Head of caudate nucleus (tissue), 42 donors: ENCODE results near the gene TMEM98.
"Not testable (repeated sequence)": the region's sequence is repeated elsewhere in the genome, so short reads cannot be mapped to it uniquely, and the experiment has no call there.

ENCODE experiments used
- DNase-seq, 42 donors: peaks; one replicate each; pipeline versions ENCODE4 v3.0.0 to v3.0.0-alpha.2; 2020 to 2021; ENCODE audit warnings: mixed read lengths in 7 of 42
- intact Hi-C: fragments of 100-400 bp; cut with DNase I; formaldehyde crosslinking; loops from one replicate; pipeline ENCODE4 v1.15.0; 2022

Gene TMEM98, protein sequence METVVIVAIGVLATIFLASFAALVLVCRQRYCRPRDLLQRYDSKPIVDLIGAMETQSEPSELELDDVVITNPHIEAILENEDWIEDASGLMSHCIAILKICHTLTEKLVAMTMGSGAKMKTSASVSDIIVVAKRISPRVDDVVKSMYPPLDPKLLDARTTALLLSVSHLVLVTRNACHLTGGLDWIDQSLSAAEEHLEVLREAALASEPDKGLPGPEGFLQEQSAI

GRCh38 chr17:32927724-32928585, at the start of gene TMEM98:
Gene TMEM98 (plus strand): TSS chr17:32928153. CDS start chr17:32931529, 3,376 bp downstream.
- intact Hi-C loops: no loop called here
- DNase-seq: peak; percentile 29 to 89 (median 76)

GRCh38 chr17:32878211-32878610, 49.7 kb upstream of the TMEM98 start:
- intact Hi-C loops: no loop called here
- DNase-seq: no peak

DNA sequence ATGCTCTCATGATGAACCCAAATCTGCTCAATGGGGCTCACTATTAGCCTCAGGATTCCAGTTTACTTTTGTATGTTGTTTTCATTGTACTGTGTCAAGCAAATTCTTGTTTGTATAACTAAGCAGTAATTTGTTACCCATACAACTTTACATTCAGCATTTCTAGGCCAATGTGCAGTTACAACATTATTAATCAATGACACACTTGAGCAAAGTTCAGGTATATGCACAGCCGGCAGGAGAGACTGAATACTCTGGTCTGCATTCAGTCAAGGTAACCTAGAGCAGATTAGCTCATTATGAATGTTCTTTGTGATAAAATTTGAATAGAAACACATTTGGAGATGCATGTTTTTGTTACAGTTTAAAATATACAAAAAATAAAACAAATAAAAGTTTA, 48.8 kb upstream of the TMEM98 start:
- DNase-seq: no peak
- intact Hi-C loops: no loop called here

GRCh38 chr17:32880671-32881453, 47.1 kb upstream of the TMEM98 start:
- intact Hi-C loops: no loop called here
- no peak for DNase-seq

DNA sequence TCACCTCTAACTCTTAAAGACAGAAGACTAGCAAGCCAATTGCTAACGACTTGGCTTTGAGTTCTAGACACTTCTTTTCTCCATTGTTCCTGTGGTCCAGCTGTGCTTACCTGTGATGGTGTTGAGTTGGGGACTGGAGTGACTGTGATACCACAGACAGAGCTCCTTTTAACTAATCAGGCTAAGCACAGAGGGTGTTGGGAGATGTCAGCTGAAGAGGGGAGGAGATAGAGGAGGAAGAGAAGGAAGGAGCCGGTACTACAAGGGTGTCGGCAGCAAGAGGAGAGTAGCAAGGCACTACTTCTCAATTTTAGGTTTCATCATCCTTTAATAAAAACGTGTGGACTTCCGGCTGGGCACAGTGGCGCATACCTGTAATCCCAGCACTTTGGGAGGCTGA, 45.9 kb upstream of the TMEM98 start:
- no peak for DNase-seq
- intact Hi-C loops: no loop called here

- intact Hi-C loops: no loop called here
Observed at GRCh38 chr17:32882734-32883133, 45.2 kb upstream of the TMEM98 start.

GRCh38 chr17:32886951-32887350, 41.0 kb upstream of the TMEM98 start:
- intact Hi-C loops, DNase-seq: not testable (repeated sequence)

More at GRCh38 chr17:32882734-32883133, 45.2 kb upstream of the TMEM98 start:
- DNase-seq: no peak

GRCh38 chr17:32887410-32887809, 40.5 kb upstream of the TMEM98 start:
- intact Hi-C loops, DNase-seq: not testable (repeated sequence)

- no peak for DNase-seq
- intact Hi-C loops: no loop called here
Observed at GRCh38 chr17:32894245-32894644, 33.7 kb upstream of the TMEM98 start.

GRCh38 chr17:32896647-32897258, 31.2 kb upstream of the TMEM98 start:
- intact Hi-C loops: no loop called here
- DNase-seq: no peak

DNA sequence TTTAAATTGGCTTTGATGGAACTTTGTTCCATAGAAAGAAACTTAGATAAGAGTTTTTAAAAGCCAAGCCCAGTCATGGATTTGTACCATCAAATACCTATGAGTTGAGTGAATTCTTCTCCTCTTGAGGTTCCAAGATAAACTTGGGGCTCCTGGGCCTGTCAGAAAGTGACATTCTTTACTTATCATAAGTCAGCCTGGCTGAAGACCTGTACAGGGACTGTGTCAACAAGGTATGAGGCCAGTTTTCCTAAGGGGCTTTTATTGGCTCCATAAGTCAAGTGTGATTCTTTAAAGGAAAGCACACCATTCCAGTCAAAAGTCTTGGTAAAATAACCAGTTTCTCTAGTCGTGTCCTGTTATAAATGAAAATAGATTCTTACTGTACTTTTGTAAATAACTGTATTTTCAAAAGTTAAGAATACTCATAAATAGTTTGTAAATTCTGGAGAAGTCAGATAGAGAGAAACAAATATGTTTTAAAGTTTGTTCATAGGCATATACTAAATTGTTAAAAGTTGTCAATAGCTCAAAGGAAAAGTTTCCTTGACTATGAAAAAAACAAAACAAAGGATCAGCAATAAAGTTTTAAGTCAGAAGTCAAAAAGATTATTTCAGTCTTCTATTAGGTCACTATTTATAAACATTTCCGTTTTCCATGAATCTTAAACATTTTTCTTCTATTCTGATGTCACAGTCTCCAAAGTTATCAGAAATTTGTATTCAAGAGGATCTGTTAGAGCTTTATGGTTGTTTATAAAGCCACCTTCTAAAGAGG, 28.5 kb upstream of the TMEM98 start:
- DNase-seq: no peak
- intact Hi-C loops: loop anchor here (10.0 kb wide), 1 partner anchor 115 kb away; no protein-coding TSS in a partner anchor

DNA sequence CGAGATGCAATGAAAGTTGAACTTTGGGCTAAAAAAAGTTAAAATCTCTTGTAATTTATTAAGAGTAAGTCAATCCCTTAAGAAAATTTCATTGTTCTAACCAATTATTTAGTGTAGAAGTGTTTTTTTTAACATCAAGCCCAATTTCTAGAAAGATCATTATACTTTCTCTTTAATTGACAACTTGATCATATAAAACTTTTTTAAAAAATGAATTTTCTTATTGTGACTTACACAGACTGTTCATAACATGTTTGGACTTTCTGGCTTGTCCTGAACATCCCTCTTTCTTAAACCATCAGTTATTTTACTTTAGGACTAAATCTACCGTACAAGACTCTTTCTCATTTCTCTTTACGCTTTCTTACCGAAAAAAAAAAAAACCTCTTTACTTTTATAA, 26.2 kb upstream of the TMEM98 start:
- intact Hi-C loops: loop anchor here (10.0 kb wide), 1 partner anchor 117 kb away; no protein-coding TSS in a partner anchor
- no peak for DNase-seq

- intact Hi-C loops: loop anchor here (10.0 kb wide), 1 partner anchor 119 kb away; no protein-coding TSS in a partner anchor
- no peak for DNase-seq
Observed at GRCh38 chr17:32903774-32904673, 23.9 kb upstream of the TMEM98 start.

- intact Hi-C loops: loop anchor here (10.0 kb wide), 1 partner anchor 120 kb away; no protein-coding TSS in a partner anchor
- DNase-seq: no peak
Observed at GRCh38 chr17:32904891-32905290, 23.1 kb upstream of the TMEM98 start.

- no peak for DNase-seq
- intact Hi-C loops: loop anchor here (10.0 kb wide), 1 partner anchor 123 kb away; no protein-coding TSS in a partner anchor
Observed at GRCh38 chr17:32907583-32907982, 20.4 kb upstream of the TMEM98 start.

- intact Hi-C loops: loop anchor here (10.0 kb wide), 1 partner anchor 125 kb away; no protein-coding TSS in a partner anchor
- peak in 41 of 42 donors; percentile 19 to 92 (median 78) for DNase-seq
Observed at GRCh38 chr17:32909787-32910369, 18.1 kb upstream of the TMEM98 start.

DNA sequence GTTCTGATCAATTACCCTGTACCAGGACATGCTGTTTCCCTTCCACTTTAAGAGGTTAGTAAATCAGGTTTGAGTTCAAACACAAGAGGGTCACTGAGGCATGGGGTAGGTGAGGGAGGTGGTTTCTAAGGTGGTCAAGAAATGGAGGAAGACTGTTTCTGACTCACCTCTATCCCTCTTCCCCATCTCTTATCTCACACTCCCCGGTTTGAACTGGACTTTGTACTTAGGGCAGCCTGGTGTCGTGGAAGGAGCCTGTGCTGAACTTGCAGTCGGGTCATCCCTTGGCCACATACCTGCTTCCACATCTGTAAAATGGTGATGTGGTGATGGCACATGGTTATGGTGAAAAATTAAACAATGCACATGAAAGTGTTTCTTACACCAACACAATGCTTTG, 17.2 kb upstream of the TMEM98 start:
- DNase-seq: no peak
- intact Hi-C loops: no loop called here
